ENCODE data around the gene PIK3CG.

PIK3CG gene

DNA sequence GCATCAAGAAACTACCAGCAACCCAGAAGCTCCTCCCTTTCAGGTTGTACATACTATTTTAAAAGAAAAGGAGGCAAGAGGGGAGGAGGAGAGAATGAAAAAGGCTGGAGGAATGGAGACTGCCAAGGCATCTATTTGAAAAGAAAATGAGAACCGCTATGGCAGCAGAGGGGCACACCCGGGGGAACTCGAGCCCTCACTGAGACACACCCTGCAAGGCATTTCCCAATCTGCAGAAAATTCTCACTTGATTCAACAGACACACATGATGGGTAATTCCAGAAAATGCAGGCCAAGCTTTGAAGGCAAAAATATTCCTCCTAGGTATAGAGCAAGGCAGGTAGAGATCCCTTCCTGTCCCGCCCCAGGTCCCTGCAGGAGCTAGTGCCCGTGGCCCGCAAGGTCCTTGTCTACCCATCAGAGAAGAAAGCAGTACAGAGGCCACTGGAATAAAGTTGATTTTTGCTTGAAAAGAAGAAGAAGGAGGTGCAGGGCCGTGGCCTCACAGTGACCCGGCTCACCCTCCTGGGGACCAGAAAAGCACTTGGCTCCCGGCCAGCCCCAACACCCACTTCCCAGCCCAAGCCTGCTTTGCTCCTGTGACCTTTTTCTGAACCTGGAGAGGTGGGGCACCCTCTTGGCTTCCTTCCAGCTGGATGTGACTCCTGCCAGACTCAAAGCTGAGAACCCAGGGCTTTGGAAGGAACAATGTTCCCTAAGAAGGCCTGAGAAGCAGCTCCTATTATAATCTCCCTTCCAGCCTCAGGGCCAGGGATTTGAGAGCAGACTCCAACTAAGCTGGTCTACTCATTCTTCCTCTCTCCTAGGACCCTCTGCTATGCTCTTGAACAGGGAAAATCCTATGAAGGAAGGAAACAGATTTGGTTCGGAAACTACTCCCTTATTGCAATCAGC lies 6.2 kb upstream of the PIK3CG start:
- no peak for DNase-seq

DNA sequence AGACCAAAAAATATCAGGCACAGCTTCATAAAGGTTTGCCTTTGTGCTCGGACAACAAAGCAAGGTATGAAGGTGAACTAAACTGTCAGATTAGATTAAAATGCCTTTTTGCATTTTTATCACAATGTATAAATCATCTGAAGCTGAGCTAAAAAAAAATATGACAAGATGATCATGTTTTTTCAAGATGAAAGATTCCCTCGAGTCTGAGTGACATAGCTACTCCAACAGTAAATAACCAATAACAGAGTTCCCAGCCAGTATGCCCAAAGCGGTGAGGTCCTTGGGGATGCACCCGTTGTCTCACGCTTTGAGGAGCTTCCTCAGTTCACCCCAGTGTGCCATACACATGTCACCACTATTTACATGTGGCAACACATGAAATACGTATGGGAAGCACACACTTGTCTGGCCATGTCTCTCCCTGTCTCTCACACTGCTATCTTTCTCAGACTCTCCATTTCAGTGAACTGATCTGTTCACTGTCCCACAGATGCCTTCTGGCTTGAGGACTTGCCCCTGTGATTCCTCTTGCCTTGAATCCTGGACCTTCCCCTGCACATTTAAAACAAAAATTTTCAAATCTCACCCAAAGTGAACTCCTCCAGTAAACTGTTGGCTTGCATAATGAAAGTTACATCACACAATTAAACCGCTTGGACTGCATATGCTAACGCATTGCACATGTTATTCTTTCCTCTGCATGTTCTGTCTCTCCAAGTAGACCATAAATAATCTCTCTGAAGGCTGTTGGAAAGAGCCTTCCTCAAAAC lies 2.6 kb upstream of the PIK3CG start:
- DNase-seq = no peak

DNA sequence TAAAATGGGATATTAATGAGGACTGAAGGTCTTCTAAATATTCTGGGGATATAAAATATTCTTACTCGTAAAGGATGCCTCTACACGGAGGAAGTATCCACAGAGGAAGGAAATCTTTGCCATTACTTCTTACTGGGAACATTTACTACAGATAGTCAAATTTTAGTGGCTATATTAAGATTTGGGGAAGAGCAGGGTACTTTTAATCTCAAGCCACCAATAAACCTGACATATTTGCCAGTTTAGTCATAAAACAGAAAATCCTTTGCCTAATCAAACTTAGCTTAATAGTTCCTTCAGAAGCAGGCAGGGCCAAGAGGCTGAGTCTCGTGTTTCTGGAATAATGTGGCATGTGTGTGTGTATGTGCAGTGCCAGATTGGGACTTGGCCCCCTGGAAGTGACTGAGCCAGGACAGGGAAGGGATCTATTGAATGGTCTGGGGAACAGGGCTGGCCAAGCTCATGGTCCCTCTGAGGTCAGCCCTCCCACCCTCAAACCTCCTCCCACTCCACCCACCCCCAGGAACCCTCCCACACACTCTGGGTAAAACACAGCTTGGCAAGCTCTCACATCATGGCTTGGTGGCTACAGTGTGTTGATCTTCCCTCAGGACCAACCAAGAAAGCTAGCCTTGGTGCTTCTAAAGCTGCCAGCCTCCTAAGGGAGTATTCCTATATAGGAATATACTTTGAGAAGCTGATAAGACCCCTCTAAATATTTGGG lies 1.6 kb upstream of the PIK3CG start:
- DNase-seq = no peak

DNA sequence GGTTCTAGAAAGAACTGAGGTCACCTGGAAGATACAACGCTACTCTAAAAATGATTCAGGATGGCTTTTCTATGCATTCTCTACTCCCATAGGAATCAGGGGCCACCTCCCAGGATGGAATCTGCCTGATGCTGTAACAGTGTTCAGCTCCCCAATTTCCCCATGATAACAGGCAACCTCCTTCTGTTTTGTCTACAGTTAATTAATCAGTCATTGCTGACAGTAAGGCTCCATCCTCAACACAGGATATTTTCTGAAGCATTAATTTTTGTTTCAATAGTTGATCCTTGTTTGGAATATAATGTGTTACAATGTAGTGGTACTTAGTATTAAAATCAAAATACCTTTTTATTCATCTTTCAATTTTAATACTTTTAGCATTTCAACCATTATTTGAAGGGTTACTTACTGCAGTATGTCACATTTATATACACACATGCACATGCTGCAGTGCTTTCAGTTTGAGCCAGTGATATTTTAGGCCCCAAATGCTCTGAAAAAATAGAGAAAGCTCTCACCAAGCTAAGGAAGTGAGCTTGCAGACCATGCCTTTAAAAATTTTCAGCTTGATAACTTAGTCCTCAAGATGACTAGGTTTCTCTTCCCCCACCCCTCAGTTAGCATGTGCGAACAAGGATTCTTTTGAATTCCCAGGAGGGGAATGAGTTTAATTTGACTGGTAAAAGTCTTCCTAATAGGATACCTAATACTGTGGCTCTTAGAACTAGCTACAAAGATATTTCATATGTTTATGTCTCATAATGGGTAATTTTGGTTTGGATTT lies 592 bp upstream of the PIK3CG start:
- no peak for DNase-seq

DNA sequence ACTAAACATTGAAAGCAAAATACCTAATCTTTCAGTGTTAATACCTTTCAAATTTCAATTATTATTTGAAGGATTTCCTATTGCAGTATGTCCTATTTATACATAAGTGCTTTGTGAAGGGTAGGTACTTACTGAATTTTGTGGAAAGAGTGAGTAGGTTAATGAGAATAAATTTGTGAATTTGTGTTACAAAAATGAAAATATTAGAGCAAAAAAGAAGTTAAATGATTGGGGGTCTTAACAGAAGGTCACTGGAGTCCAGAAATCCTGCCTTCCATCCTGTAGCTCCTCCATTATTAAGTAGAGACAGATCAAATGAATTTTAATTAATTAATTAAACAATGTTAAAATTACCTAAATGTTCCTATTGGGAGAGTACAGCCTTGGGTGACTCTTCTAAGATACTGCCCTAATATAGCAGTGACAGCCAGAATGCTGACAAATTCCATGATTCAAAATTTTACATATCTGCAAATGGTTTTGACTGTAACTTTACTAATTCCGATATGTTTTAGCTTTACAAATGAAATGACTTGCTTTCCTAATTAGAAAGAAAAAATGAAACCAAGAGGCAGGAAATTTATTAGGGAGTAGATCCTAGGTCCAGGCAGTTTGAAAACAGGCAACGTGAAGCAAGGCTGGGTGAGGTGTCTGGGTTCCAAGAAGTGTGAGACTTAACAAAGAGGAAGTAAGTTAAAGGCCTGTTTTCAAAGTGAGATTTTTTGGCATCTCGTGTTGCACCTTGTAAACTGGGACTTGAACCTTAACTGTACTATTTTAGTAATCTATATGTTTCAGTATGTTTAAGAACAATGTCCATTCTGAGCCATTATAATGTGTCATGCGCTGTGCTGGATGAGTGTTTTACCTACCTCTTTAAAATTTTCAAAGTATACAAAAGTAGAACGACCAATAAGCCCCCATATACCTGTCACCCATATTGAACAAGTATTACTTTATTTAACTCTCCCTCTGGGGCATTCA lies 1.5 kb downstream of the PIK3CG start:
- DNase-seq = no peak

DNA sequence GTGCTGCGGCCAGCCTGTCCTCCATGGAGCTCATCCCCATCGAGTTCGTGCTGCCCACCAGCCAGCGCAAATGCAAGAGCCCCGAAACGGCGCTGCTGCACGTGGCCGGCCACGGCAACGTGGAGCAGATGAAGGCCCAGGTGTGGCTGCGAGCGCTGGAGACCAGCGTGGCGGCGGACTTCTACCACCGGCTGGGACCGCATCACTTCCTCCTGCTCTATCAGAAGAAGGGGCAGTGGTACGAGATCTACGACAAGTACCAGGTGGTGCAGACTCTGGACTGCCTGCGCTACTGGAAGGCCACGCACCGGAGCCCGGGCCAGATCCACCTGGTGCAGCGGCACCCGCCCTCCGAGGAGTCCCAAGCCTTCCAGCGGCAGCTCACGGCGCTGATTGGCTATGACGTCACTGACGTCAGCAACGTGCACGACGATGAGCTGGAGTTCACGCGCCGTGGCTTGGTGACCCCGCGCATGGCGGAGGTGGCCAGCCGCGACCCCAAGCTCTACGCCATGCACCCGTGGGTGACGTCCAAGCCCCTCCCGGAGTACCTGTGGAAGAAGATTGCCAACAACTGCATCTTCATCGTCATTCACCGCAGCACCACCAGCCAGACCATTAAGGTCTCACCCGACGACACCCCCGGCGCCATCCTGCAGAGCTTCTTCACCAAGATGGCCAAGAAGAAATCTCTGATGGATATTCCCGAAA lies 2.7 kb downstream of the PIK3CG start:
- DNase-seq = no peak

DNA sequence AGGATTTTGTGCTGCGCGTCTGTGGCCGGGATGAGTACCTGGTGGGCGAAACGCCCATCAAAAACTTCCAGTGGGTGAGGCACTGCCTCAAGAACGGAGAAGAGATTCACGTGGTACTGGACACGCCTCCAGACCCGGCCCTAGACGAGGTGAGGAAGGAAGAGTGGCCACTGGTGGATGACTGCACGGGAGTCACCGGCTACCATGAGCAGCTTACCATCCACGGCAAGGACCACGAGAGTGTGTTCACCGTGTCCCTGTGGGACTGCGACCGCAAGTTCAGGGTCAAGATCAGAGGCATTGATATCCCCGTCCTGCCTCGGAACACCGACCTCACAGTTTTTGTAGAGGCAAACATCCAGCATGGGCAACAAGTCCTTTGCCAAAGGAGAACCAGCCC lies 3.3 kb downstream of the PIK3CG start:
- no peak for DNase-seq

DNA sequence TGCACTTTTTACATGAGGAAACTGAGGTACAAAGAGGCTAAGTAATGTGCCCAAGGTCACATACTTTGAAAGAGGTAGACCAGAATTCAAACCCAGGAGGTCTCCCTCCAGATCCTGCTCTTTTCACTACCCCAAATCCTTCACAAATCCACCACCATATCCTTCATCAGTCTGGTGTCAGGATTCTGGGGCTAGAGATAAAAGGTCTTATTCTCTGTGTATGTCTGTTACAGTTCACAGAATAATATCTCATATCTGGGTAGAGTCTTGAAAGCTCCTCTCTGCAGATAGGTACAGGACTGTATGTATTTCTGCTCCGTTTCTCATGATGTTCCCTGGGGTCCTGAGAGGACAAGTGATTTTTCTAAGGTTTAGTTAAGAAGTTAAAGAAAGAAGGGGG lies 4.9 kb downstream of the PIK3CG start:
- DNase-seq = no peak

DNA sequence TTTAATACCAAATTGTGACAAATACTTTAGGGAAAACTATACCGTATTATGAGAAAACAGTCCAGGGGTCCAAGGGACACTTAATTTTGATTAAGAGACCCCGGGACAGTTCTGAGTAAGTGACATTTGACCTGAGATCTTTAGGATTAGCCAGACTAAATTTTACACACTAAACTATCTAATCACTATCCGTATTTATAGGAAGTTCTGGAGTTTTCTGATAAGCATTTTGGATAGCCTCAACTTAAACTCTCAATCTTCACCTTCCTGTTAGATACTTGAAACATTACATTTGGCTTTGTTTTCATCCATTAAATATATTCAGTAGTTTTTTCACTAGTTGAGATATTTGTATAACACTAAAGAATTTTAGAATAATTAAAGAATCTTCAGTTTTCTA lies 5.4 kb downstream of the PIK3CG start:
- DNase-seq = no peak

DNA sequence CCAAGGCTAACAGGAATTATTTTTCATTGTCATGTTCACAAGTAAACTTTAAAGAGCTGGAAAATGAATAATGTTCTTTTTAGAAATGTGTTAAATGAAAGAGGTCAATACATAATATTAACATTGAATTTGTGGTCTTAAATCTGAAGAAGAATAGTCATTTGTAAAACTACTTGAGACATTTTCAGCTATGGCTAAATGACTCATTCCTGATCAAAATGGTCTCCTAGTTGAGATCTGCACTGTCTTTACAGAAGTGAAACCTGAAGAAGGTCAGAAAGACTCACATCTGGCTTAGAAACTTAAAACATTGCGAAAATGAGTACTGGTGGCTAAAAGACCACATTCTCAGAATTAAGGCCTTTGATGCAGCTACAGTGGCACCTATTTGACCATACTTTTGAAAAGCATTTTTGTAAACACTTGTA lies 5.9 kb downstream of the PIK3CG start:
- no peak for DNase-seq

DNA sequence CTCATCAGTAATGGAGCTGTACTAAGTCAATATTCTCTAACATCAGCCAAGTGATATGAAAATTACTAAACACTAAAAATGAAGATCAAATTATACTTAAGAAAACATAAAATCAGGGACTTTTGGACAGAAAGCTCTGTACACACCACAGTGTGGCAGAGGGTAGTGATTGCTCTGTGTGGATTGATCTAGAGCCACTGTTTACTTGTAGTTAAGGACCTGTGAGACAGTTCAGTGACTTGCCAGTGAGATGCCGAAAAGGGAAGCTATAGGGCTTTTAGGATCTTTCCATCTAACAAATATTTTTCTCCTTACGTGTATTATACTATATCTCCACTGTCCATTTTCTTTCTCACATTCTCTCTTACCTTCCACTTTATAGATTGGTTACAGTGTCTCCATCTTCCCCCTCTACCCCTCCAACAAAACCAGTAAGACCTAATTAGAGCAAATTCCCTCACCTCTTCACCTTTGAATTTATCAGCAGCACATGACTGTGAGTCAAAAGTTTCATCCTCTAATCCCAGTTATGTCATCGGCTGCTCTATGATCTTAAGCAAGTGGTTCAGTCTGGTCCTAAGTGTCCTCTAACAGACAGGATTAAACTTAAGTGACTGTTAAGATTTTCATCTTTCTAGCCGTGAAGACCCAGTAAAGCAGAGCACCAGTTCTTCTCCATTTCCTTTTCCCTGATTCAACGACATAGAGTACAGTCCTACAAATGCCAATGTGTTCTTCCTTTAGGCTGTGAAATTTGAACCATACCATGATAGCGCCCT lies 6.9 kb downstream of the PIK3CG start:
- DNase-seq = peak; percentile 7 to 74

DNA sequence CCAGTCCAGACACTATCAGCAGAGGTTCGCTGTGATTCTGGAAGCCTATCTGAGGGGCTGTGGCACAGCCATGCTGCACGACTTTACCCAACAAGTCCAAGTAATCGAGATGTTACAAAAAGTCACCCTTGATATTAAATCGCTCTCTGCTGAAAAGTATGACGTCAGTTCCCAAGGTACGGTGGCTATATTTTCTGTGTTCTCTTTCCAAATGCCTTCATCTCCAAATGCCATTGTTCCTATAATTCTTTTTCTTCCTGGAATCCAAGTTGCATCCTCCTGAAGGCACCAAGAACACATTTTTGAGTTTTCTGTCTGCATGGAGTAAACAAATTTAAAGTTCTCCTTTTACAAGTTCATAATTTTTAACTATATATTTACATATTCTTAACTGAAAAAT lies 7.7 kb downstream of the PIK3CG start:
- no peak for DNase-seq

DNA sequence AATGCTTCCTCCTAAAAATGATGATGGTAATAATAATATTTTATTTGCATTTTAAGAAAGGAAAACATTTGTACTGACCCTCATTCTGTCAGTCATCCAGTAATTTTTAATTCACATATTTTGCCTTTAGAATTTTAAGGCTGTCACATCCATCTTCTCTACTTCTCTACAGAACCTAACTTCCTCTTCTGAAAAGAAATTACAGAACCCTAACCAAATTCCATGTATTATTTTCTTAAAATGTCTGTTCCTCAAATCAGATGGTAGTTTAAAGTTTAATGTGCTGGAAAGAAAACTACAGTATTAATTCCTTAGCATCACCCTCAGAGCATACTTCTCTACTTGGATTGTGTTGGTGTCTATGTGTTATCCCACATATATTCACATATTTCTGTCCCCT lies 9.0 kb downstream of the PIK3CG start:
- no peak for DNase-seq

DNA sequence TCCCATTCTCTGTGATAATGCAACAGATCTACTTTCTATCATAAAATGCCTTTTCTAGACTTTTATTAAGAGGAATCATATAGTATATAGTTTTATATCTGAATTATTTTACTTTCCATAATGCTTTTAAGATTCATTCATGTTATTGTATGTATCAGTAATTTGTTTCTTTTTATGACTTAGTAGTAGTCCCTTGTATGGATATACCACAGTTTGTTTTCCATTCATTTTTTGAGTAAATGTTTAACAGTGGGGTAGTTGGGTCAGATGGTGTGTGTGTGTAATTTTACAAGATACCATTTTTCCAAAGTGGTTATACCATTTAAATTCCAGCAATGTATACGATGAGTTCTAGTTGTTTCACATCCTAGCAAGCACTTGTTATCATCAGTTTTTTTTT lies 10.4 kb downstream of the PIK3CG start:
- DNase-seq = no peak

DNA sequence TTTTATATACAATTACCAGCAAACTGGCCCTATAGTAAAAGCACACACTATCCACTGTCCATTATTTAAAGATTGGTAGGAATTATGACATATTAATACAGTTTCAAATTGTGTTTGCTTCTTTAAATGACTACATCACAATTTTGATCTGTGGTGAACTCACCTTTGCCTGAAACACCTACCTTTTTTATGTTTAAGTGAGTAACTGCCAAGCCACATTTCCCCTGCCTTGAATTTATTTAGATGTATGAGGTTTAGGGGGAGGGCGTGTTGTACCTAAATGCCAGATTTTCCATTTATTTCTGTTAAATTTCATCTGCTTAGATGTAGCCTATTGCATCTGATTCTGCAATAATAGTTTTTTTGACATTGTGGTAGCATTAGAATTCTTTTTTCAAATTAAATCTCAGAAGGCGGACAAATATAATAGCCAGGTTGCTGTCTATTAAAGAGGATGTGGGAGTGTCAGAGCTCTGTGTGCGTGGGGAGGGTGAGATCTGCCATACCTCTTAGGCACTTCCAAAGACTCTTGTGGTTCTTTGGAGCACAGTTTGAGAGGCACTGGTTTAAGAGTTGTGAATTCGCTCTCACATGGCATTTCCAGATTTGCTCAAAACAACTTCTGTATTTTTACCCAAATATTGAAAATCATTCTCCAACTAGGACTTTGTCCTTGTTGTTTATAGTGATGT lies 13.8 kb downstream of the PIK3CG start:
- no peak for DNase-seq

DNA sequence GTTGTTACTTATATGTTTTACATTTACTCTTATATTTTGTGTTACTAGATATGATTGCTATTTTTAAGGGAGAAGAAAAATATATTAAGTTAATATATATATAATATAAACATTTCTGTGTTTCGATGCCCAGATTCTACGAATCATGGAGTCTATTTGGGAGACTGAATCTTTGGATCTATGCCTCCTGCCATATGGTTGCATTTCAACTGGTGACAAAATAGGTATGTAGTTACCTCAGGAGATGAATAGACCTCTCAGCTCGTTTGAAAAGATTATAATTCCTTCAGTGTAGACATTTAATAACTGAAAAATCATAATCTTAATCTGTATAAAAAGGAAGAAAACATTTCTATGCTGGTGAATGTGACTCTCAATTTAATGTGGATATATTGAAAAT lies 16.9 kb downstream of the PIK3CG start:
- no peak for DNase-seq

DNA sequence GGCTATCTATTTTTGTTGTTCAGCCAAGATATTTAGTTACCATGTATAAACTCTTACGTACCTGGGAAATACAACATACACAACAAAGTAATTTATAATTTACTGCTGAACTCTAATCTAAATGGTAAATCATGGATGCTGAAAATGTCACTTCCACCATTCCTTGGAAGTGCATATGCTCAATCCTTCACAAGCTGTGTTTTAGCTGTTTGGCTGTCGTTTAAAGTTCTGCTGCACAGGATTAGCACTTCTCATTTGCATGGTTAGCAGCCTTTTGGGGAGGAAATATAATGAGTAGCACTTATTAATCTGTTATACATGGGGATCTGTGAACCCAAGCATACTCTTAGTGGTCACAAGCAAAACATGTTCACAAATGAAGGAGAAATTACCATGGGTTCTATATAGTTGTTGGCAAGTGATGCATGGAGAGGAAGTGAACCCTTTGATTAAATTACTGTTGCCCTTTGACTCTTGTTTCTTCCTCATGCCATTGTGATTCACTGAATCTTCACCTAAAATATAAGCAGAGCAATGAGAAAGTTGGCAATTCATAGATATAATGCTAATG lies 18.5 kb downstream of the PIK3CG start:
- DNase-seq = no peak

DNA sequence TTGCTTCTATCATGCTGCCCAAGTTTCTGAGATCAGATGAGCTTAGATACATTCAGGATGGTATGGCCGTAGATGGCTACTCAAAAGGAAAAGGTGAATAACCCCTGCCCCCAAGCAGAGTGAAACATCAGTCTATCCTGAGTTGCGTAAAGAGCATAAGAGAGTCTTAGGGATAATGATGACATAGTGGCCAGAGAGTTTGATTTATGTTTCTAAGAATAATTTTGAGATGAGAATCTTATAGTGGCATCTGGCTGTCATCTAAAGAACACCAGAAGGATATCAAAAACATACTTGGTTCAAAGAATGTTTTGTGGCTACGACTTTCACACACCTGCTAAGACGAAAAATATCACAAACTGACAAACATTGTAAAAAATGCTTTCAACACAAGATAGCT lies 20.6 kb downstream of the PIK3CG start:
- no peak for DNase-seq

DNA sequence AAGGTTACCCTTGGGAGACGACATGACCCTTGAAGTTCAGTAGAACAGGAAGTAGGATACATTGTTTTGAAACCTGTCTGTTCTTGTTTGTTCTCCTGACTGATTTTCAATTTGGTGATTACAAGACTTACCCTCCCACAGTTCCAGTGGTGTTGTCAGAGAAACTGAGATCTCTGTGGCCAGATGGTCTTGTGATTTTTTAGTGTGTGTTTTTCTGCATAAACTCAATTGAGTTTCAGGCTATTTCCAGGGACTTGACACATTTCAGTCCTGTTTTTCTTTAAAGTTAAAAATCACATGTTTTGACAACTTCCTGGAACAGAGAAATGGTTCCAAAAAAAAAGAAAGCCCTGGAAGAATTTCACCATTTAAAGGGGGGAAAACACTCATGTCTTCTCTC lies 22.3 kb downstream of the PIK3CG start:
- DNase-seq = no peak

All from NCI-H524 (cell line).